K562 (cell line): ENCODE measurements around the gene MRPL41. TPM values are rescaled to one million over a fixed set of nuclear protein-coding genes. Genes with fewer than 3 reads are reported as not detected.
A peak's percentile ranks its signal among the peaks of the same experiment; 100 is the strongest.

Experiments
- ATAC-seq: fragments of 200-7000 bp; cut with Tn5 transposase; 3 replicates; pipeline ENCODE4 v1.9.1; 2020; ENCODE audit warnings: moderate library complexity
- BruUV-seq: library from RNA; stranded (reverse); fragments of 400-500 nt; replicated peaks from 2 replicates; lab custom pipeline; 2021; lab: Mats Ljungman, UMichigan
- CTCF ChIA-PET: fragments of 300-600 bp; formaldehyde crosslinking; extraction: SDS; loops from one replicate; lab custom pipeline; 2021; ENCODE audit warnings: low intra/inter-chr PET ratio; lab: Yijun Ruan, JAX
- POLR2A ChIA-PET: fragments of 300-600, 350-650 bp; sonication (Branson Sonifier 250); formaldehyde crosslinking; extraction: SDS; loops from one replicate; lab custom pipeline; 2021; ENCODE audit warnings: antibody characterized with exemption, inconsistent platforms; lab: Yijun Ruan, JAX
- DNase-seq, 4 experiments: peaks; one replicate each; pipeline versions ENCODE4 v3.0.0 to v3.0.0-alpha.2; 2011 to 2018; ENCODE audit warnings: low spot score in 3 of 4, mixed read lengths in 3 of 4; ENCODE audit errors: extremely low read depth in 1 of 4
- FAIRE-seq: peaks from 2 replicates; lab custom pipeline; 2011; peaks lifted over from hg19 to GRCh38; lab: Jason Lieb, UNC
- H2AFZ ChIP-seq: 2 replicates; pipeline ENCODE4 v1.6.0; 2011; ENCODE audit warnings: low read depth, low read length, control low read depth, inconsistent platforms
- H3K27ac ChIP-seq: fragments of 200-600 bp; 3 replicates; pipeline ENCODE4 v1.8.0; 2011; ENCODE audit warnings: low read depth, mild to moderate bottlenecking, control low read depth, inconsistent platforms, low read length, moderate library complexity, mixed read lengths; ENCODE audit errors: extremely low read depth
- H3K27me3 ChIP-seq, 2 experiments: fragments of 300-600 bp in 1 of 2; 2 replicates in 1 of 2; 3 replicates in 1 of 2; pipeline versions ENCODE4 v1.6.0 to v1.8.0; 2011; ENCODE audit warnings: inconsistent platforms in 2 of 2, low read length in 2 of 2, mild to moderate bottlenecking in 1 of 2, mixed read lengths in 1 of 2, moderate library complexity in 1 of 2; ENCODE audit not compliant: control insufficient read depth in 2 of 2, insufficient read depth in 2 of 2
- H3K36me3 ChIP-seq: fragments of 300-600 bp; 3 replicates; pipeline ENCODE4 v1.8.0; 2011; ENCODE audit warnings: mild to moderate bottlenecking, low read length, inconsistent platforms; ENCODE audit not compliant: control insufficient read depth, insufficient read depth
- H3K4me1 ChIP-seq, 2 experiments: fragments of 200-600 bp in 1 of 2; replicated peaks in 1 of 2; 2 replicates in 1 of 2; 3 replicates in 1 of 2; pipeline versions ENCODE4 v1.5.1 to v1.8.0; 2011; ENCODE audit warnings: inconsistent platforms in 2 of 2, low read length in 2 of 2, mild to moderate bottlenecking in 1 of 2, mixed read lengths in 1 of 2, moderate library complexity in 1 of 2; ENCODE audit not compliant: control insufficient read depth in 2 of 2, insufficient read depth in 2 of 2
- H3K4me2 ChIP-seq: 2 replicates; pipeline ENCODE4 v1.6.1; 2011; ENCODE audit warnings: low read length, control low read depth, inconsistent platforms, mixed read lengths; ENCODE audit not compliant: insufficient read depth
- H3K4me3 ChIP-seq: fragments of 200-600 bp; sonication (generic), shearing (Covaris generic); 2 replicates; pipeline ENCODE4 v1.5.1; 2016; ENCODE audit warnings: control low read depth, inconsistent platforms
- H3K79me2 ChIP-seq: fragments of 200-600 bp; 3 replicates; pipeline ENCODE4 v1.8.0; 2011; ENCODE audit warnings: low read length, inconsistent platforms; ENCODE audit not compliant: control insufficient read depth, insufficient read depth
- H3K9ac ChIP-seq, 2 experiments: 2 replicates each; pipeline versions ENCODE4 v1.6.0 to v1.6.1; 2011; ENCODE audit warnings: low read depth in 2 of 2, low read length in 2 of 2, control low read depth in 1 of 2, inconsistent platforms in 1 of 2, mild to moderate bottlenecking in 1 of 2, mixed read lengths in 1 of 2; ENCODE audit not compliant: insufficient read depth in 1 of 2
- H3K9me1 ChIP-seq: one replicate; pipeline ENCODE4 v1.6.0; 2011; ENCODE audit warnings: inconsistent platforms, mild to moderate bottlenecking, low read length, moderate library complexity; ENCODE audit not compliant: control insufficient read depth, insufficient read depth
- H3K9me3 ChIP-seq: replicated peaks from 2 replicates; pipeline ENCODE4 v1.5.1; 2011; ENCODE audit warnings: low read depth, low read length, inconsistent platforms; ENCODE audit not compliant: control insufficient read depth, insufficient read depth
- H4K20me1 ChIP-seq: replicated peaks from 2 replicates; pipeline ENCODE4 v1.6.1; 2011; ENCODE audit warnings: low read length, inconsistent platforms, mixed read lengths; ENCODE audit not compliant: control insufficient read depth, insufficient read depth
- E2F3 ChIP-seq: fragments of 250-450 bp; sonication (Bioruptor Pico); IDR thresholded peaks from 2 replicates; pipeline ENCODE4 v1.4.0; 2020; ENCODE audit warnings: mild to moderate bottlenecking
- KLF1 ChIP-seq: fragments of 450-650 bp; IDR thresholded peaks from 2 replicates; pipeline ENCODE4 v1.6.1; 2016; ENCODE audit warnings: missing genetic modification characterization, missing compliant biosample characterization
- SMAD2 ChIP-seq: fragments of 150-350 bp; IDR thresholded peaks from 2 replicates; pipeline ENCODE4 v1.6.1; 2014; ENCODE audit warnings: low read depth, mild to moderate bottlenecking, low read length
- ZBTB1 ChIP-seq: sonication (generic); formaldehyde crosslinking; IDR thresholded peaks from 2 replicates; pipeline ENCODE4 v1.8.1; 2023; ENCODE audit warnings: missing genetic modification reagents, low read depth, mild to moderate bottlenecking, borderline replicate concordance
- ZNF41 ChIP-seq: fragments of 250-450 bp; sonication (Bioruptor Pico); conservative IDR thresholded peaks from 2 replicates; pipeline ENCODE4 v1.4.0; 2020; ENCODE audit warnings: mild to moderate bottlenecking
- ZNF551 ChIP-seq: fragments of 250-450 bp; sonication (Bioruptor Pico); IDR thresholded peaks from 2 replicates; pipeline ENCODE4 v1.5.0; 2021; ENCODE audit warnings: mild to moderate bottlenecking, moderate library complexity
- WGBS: fragments of 100-300 bp; shearing (Covaris generic); methylation state at CpG from one replicate; pipeline ENCODE4 v1.1.6; 2016; ENCODE audit warnings: low coverage, mixed read lengths; ENCODE audit not compliant: insufficient coverage; ENCODE audit errors: missing lambda C conversion rate; 5-methylcytosine and 5-hydroxymethylcytosine counted together
- in situ Hi-C: fragments of 300-500 bp; cut with MboI; formaldehyde crosslinking; loops from 4 replicates; pipeline ENCODE4 v1.15.0; 2018; ENCODE audit warnings: inconsistent platforms, mixed read lengths
- intact Hi-C: fragments of 100-400 bp; cut with micrococcal nuclease; formaldehyde crosslinking; loops from 2 replicates; pipeline ENCODE4 v1.14.2; 2022
- polyA plus RNA-seq, 8 experiments: library from polyadenylated mRNA; depleted of rRNA in 4 of 8; stranded (reverse) in 5 of 8; unstranded in 3 of 8; fragments of >200 nt; fragmentation: Nextera tagmentation in 2 of 8; fragmentation: Illumina TruSeq in 1 of 8; extraction: Ambion mirVana in 2 of 8; extraction: Trizol in 1 of 8; gene quantifications; 2 replicates each; pipeline versions ENCODE4 v1.2.1 to v1.2.3, GENCODE V29; 2011 to 2014; ENCODE audit warnings: inconsistent platforms in 1 of 8, missing spikeins in 1 of 8
- total RNA-seq, 7 experiments: library from RNA; depleted of rRNA in 6 of 7; stranded (reverse); fragments of >200 nt in 6 of 7; fragmentation: Illumina TruSeq in 2 of 7; extraction: Trizol in 2 of 7; gene quantifications; 2 replicates each; pipeline versions ENCODE4 v1.2.1 to v1.2.3, GENCODE V29; 2011 to 2021; ENCODE audit warnings: low replicate concordance in 1 of 7
- TF ChIP-seq, protein P1 (sequence below): IDR thresholded peaks from 2 replicates; pipeline ENCODE4 v1.6.1; 2011; ENCODE audit warnings: borderline replicate concordance, low read depth, mild to moderate bottlenecking, moderate library complexity, low read length; ENCODE audit not compliant: insufficient read depth, poor library complexity, severe bottlenecking

MRPL41 gene
- total and polyA plus RNA-seq, 9 of the 15 experiments (the other 6 are each of a cell fraction or from before 2014, with no cell fraction given): 2.6 to 259 (median 21.6) TPM

- Histone ChIP-seq H2AFZ (0 out of 2 replicates have a peak overlapping the region, but pooled peaks have one; percentile 63), H3K27me3 (no peaks in the 10 kb centered on the region), H3K4me1 (peaks cover 0 to 20% of the 10 kb centered on the region in 2 experiments; a peak in 2 of 5 replicates), H3K27ac (no peak overlapping the region), H3K79me2 (no peaks in the 10 kb centered on the region), H3K9me3 (no peaks in the 10 kb centered on the region), H3K4me3 (no peak overlapping the region), H3K36me3 (no peaks in the 10 kb centered on the region), H4K20me1 (no peaks in the 10 kb centered on the region), H3K9me1 (no peaks in the 10 kb centered on the region), H3K9ac (peak overlapping the region in 1 of 2 experiments; percentile 14; a peak in 1 of 4 replicates), H3K4me2 (no peak overlapping the region)
- no TSS peak for BruUV-seq
- DNase-seq: no peak
- no peak for TF ChIP-seq ZBTB1 (CRISPR knock-in tag)
- no peak for TF ChIP-seq KLF1
- TF ChIP-seq E2F3 (CRISPR knock-in tag): no peak
- no peak for TF ChIP-seq ZNF551 (CRISPR knock-in tag)
- TF ChIP-seq SMAD2: no peak
- no peak for TF ChIP-seq ZNF41 (CRISPR knock-in tag)
- TF ChIP-seq, protein P1, sequence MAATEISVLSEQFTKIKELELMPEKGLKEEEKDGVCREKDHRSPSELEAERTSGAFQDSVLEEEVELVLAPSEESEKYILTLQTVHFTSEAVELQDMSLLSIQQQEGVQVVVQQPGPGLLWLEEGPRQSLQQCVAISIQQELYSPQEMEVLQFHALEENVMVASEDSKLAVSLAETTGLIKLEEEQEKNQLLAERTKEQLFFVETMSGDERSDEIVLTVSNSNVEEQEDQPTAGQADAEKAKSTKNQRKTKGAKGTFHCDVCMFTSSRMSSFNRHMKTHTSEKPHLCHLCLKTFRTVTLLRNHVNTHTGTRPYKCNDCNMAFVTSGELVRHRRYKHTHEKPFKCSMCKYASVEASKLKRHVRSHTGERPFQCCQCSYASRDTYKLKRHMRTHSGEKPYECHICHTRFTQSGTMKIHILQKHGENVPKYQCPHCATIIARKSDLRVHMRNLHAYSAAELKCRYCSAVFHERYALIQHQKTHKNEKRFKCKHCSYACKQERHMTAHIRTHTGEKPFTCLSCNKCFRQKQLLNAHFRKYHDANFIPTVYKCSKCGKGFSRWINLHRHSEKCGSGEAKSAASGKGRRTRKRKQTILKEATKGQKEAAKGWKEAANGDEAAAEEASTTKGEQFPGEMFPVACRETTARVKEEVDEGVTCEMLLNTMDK: no peak
- intact Hi-C loops (no loop called here), in situ Hi-C loops (loop anchor here (5.0 kb wide), 1 partner anchor 233 kb away; no protein-coding TSS in a partner anchor)
- ATAC-seq: no peak
- 52% methylated on average over 5 of the region's 5 CpGs for WGBS
- ChIA-PET CTCF (no interaction called here), POLR2A (interaction anchor here (0.6 kb wide), 1 partner anchor 124 kb away, joined by 4 read pairs; no protein-coding TSS in a partner anchor)
- FAIRE-seq: no peak
These were observed 26.7 kb upstream of the MRPL41 start for GRCh38 chr9:137524981-137525317.
